Fibroblast of lung (primary cell): ENCODE measurements around the gene MRPL52.

Source experiments
- EZH2 ChIP-seq: IDR thresholded peaks from 2 replicates; pipeline ENCODE4 v1.5.1; 2012; ENCODE audit warnings: low read length, control low read depth, mild to moderate bottlenecking; ENCODE audit errors: missing control alignments
- TF ChIP-seq, protein P1 (sequence below), 2 donors: IDR thresholded peaks in 1 of 2; conservative IDR thresholded peaks in 1 of 2; 1 replicate in 1 of 2; 2 replicates in 1 of 2; pipeline ENCODE4 v1.5.1; 2011 to 2012; ENCODE audit warnings: low read length in 2 of 2, control low read depth in 1 of 2, inconsistent platforms in 1 of 2, low read depth in 1 of 2, mild to moderate bottlenecking in 1 of 2

DNA sequence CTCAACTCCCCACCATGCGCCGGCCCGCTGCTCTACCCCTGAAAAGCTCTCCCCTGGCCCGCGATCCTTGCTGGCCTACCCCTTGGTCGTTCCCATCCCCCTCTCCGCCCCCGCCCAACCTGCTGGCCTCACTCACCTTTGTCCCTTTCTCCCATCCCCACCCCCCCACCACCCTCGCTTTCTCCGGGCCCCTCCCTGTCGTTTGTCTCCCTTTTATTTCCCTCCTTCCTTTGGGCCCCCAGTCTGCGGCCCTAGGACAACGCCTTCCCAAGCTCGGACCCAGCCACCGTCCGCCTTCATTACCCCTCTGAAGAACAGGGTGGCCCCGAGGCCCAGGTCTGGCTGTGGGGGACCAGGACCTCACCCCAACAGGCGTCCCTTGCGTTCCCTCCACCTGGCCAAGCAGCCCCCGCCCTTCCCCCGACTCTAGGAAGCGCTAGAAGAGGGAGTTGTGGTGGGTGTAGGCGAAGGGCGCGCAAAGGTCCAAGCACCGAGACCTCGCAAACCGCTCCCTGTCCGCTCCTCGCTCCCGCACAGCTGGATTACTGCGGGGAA is 7.6 kb upstream of the MRPL52 start:
- TF ChIP-seq, protein P1, sequence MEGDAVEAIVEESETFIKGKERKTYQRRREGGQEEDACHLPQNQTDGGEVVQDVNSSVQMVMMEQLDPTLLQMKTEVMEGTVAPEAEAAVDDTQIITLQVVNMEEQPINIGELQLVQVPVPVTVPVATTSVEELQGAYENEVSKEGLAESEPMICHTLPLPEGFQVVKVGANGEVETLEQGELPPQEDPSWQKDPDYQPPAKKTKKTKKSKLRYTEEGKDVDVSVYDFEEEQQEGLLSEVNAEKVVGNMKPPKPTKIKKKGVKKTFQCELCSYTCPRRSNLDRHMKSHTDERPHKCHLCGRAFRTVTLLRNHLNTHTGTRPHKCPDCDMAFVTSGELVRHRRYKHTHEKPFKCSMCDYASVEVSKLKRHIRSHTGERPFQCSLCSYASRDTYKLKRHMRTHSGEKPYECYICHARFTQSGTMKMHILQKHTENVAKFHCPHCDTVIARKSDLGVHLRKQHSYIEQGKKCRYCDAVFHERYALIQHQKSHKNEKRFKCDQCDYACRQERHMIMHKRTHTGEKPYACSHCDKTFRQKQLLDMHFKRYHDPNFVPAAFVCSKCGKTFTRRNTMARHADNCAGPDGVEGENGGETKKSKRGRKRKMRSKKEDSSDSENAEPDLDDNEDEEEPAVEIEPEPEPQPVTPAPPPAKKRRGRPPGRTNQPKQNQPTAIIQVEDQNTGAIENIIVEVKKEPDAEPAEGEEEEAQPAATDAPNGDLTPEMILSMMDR (conservative IDR thresholded peaks at IDR 0.05 in 1 of 2, IDR thresholded peaks at IDR 0.05 in 1 of 2; ENCODE audit: low read depth in 1 of 2, low read length in 2 of 2) = no peak
- TF ChIP-seq EZH2 = no peak
